SK-N-SH (cell line): Measurements from ENCODE around the gene PROM2.

Experiments used
- CHD2 ChIP-seq: fragments of 150-350 bp; IDR thresholded peaks from 2 replicates; pipeline ENCODE4 v1.6.1; 2018; ENCODE audit warnings: low read length; ENCODE audit not compliant: partially characterized antibody
- ELF1 ChIP-seq: IDR thresholded peaks from 2 replicates; pipeline ENCODE4 v1.4.0; 2012
- GATA2 ChIP-seq: sonication (generic); formaldehyde crosslinking; IDR thresholded peaks from 2 replicates; pipeline ENCODE4 v1.5.0; 2020; ENCODE audit warnings: mild to moderate bottlenecking, missing genetic modification reagents
- POLR2AphosphoS5 ChIP-seq: IDR thresholded peaks from 2 replicates; pipeline ENCODE4 v1.6.1; 2012; ENCODE audit warnings: low read depth, low read length
- TCF12 ChIP-seq: IDR thresholded peaks from 2 replicates; pipeline ENCODE4 v1.4.0; 2012
- YY1 ChIP-seq: IDR thresholded peaks from 2 replicates; pipeline ENCODE4 v1.4.0; 2012; ENCODE audit warnings: low read depth, mild to moderate bottlenecking
- TF ChIP-seq, protein P1 (sequence below): fragments of 200-600 bp; sonication (generic); IDR thresholded peaks from 2 replicates; pipeline ENCODE4 v1.6.1; 2017; ENCODE audit warnings: antibody characterized with exemption, mild to moderate bottlenecking, moderate library complexity

DNA sequence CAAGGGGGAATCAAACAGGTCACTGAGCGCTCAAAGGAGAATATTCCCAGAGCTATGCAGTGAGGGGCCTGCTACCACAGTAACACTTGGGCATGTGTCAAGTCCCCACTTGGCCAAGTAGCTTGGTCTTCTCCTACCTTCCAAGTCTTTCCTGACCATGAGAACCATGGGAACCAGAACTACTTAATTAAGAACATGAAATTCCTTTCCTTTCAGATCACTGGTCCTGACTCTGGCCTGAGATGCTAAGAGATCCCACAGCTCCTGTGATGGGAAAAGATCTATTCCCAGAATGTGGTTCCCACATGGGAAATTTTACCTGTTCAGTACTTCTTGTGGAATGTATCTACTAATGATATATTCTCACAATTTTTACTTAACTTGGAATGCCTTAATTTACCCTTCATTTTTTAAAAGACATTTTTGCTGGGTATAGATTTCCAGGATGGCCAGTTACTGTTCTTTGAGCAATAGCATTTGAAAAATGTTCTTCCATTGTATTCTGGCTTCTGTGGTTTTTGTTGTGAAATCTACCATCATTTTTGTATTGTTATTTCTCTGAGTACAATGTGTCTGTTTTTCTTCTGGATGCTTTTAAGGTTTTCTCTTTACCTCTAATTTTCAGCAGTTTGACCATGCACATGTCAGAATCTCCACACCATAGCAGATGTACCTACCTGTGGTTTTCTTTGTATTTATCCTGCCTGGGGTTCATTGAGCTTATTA, 60.8 kb downstream of the PROM2 start:
- TF ChIP-seq, protein P1, sequence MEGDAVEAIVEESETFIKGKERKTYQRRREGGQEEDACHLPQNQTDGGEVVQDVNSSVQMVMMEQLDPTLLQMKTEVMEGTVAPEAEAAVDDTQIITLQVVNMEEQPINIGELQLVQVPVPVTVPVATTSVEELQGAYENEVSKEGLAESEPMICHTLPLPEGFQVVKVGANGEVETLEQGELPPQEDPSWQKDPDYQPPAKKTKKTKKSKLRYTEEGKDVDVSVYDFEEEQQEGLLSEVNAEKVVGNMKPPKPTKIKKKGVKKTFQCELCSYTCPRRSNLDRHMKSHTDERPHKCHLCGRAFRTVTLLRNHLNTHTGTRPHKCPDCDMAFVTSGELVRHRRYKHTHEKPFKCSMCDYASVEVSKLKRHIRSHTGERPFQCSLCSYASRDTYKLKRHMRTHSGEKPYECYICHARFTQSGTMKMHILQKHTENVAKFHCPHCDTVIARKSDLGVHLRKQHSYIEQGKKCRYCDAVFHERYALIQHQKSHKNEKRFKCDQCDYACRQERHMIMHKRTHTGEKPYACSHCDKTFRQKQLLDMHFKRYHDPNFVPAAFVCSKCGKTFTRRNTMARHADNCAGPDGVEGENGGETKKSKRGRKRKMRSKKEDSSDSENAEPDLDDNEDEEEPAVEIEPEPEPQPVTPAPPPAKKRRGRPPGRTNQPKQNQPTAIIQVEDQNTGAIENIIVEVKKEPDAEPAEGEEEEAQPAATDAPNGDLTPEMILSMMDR = no peak
- no peak for TF ChIP-seq YY1
- TF ChIP-seq ELF1 = no peak
- no peak for TF ChIP-seq GATA2
- TF ChIP-seq CHD2 = no peak
- no peak for TF ChIP-seq TCF12
- TF ChIP-seq POLR2AphosphoS5 = no peak
